ENCODE measurements around the gene CCDC85B.

- TF ChIP-seq CTCF (IDR thresholded peaks at IDR 0.05; ENCODE audit: borderline replicate concordance, extremely low read depth, low read length, poor library complexity, severe bottlenecking) (no peak), EZH2 (IDR thresholded peaks at IDR 0.05; ENCODE audit: borderline replicate concordance, low read depth, low read length, severe bottlenecking) (no peak)
These were observed 40.0 kb upstream of the CCDC85B start for GRCh38 chr11:65850217-65851082.
